ENCODE measurements around the gene KCNK1.

The KCNK1 gene

GRCh38 chr1:233704898-233705723 is 91.2 kb downstream of the KCNK1 start:
- DNase-seq (ENCODE audit: low spot score), result no peak

- no peak for DNase-seq (ENCODE audit: low spot score)
These were observed 93.4 kb downstream of the KCNK1 start for GRCh38 chr1:233707153-233707879.

- DNase-seq (ENCODE audit: low spot score), result no peak
These were observed 94.2 kb downstream of the KCNK1 start for GRCh38 chr1:233707880-233708815.

- DNase-seq (ENCODE audit: low spot score), result no peak
These were observed 96.1 kb downstream of the KCNK1 start for GRCh38 chr1:233710031-233710430.

- no peak for DNase-seq (ENCODE audit: low spot score)
These were observed 96.6 kb downstream of the KCNK1 start for GRCh38 chr1:233710507-233710906.

- no peak for DNase-seq (ENCODE audit: low spot score)
These were observed 100.8 kb downstream of the KCNK1 start for GRCh38 chr1:233714631-233715217.

GRCh38 chr1:233718057-233718456 is 104.2 kb downstream of the KCNK1 start:
- no peak for DNase-seq (ENCODE audit: low spot score)

GRCh38 chr1:233719655-233720341 is 105.9 kb downstream of the KCNK1 start:
- DNase-seq (ENCODE audit: low spot score), result no peak

GRCh38 chr1:233721004-233721595 is 107.2 kb downstream of the KCNK1 start:
- no peak for DNase-seq (ENCODE audit: low spot score)

Data from germinal center (tissue), 1 donor.